Rectal smooth muscle tissue (tissue), 1 donor: ENCODE measurements around the gene TMEM108.

Source experiments
- H3K27ac ChIP-seq: one replicate; pipeline ENCODE4 v1.7.0; 2013; ENCODE audit warnings: low read depth, low read length, inconsistent platforms
- H3K27me3 ChIP-seq: one replicate; pipeline ENCODE4 v1.7.0; 2013; ENCODE audit warnings: low read length; ENCODE audit not compliant: control insufficient read depth, insufficient read depth
- H3K36me3 ChIP-seq: one replicate; pipeline ENCODE4 v1.7.0; 2013; ENCODE audit warnings: low read length; ENCODE audit not compliant: control insufficient read depth, insufficient read depth
- H3K4me1 ChIP-seq: one replicate; pipeline ENCODE4 v1.7.0; 2013; ENCODE audit warnings: low read length; ENCODE audit not compliant: control insufficient read depth, insufficient read depth
- H3K4me3 ChIP-seq: one replicate; pipeline ENCODE4 v1.7.0; 2013; ENCODE audit warnings: low read length
- H3K9ac ChIP-seq: one replicate; pipeline ENCODE4 v1.7.0; 2013; ENCODE audit warnings: low read length

Gene TMEM108

DNA sequence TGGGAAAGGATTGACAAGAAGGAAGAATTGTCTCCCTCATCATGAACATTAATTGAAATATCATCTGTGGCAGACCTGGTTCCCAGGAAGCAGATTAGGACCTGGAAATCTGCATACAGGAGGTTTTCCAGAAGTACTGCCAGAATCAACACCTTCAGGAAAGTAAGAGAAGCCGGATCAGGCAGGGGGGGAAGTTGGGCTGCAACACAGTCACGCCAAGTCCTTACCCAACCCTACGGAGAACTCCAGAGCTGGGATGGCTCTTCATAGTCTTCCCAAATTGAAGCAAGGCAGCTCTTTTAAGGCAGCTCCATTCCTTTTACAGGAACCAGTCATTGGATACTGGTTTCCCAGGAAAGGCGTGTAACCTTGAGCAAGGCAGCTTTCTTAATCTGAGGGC, 326.5 kb downstream of the TMEM108 start:
- Histone ChIP-seq H3K36me3 (no peaks in the 10 kb centered on the region), H3K4me3 (no peak overlapping the region), H3K27me3 (no peaks in the 10 kb centered on the region), H3K4me1 (no peaks in the 10 kb centered on the region), H3K27ac (no peak overlapping the region), H3K9ac (no peak overlapping the region)

DNA sequence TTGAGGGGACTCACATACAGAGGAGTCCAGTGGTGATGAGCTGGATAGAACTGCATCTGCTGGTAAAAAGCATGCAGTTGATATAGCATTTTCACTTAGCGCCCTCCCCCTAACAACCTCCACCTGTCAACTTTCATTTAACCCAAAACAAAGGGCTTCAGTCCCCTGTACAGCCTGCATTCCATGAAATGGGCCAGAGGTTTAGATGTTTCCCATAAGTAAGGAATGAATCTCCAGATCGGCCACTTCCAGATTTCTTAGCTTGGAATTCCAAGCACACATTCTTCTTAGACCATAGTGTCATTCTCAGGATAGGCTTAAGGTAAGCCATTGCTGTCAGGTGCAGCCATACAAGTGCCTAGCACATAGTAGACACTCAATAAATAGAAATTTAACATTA, 328.7 kb downstream of the TMEM108 start:
- H3K4me1 ChIP-seq = no peaks in the 10 kb centered on the region
- H3K4me3 ChIP-seq = no peak overlapping the region
- H3K36me3 ChIP-seq = no peaks in the 10 kb centered on the region
- H3K27ac ChIP-seq = no peak overlapping the region
- H3K27me3 ChIP-seq = no peaks in the 10 kb centered on the region
- H3K9ac ChIP-seq = no peak overlapping the region

DNA sequence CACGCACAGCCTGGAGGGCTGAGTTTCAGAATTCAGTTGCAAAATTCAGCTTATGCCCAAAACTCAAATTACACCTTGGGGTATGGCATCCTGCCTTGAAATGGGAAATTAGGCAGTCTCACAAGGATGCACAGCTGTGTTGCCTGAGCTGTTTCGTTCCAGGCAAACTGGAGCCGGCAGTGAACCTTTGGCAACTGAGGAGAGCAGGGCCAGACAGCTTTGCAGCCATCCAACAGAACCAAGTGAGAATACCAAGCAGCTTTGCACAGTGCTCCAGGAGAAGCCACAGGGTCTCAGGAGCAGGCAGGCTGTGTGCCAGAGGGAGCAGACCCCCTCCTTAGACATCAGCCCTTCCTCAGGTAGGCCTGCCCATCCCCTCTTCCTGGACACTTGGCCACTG, 329.2 kb downstream of the TMEM108 start:
- no peaks in the 10 kb centered on the region for H3K27me3 ChIP-seq
- H3K27ac ChIP-seq = no peak overlapping the region
- no peak overlapping the region for H3K9ac ChIP-seq
- no peak overlapping the region for H3K4me3 ChIP-seq
- H3K36me3 ChIP-seq = no peaks in the 10 kb centered on the region
- H3K4me1 ChIP-seq = no peaks in the 10 kb centered on the region

DNA sequence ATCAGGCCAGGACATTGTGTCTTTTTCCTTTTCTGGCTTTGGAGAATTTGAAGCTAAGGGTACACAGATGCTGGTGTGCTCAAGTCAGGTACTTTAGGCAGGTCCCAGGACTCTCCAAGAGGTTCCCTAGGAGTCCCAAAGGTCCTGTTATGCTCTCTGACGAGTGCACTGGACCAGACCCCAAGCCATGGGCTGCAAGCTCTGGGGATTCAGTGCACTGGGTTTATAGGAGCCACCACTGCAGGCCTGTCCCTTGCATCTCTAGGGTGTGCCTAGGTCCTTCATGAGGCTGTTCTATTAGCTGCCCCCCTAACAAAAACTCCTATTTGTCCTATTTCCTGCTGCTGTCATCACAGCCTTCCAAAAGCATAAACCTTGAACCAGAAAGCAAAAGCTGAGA, 329.8 kb downstream of the TMEM108 start:
- Histone ChIP-seq H3K4me1 (no peaks in the 10 kb centered on the region), H3K36me3 (no peaks in the 10 kb centered on the region), H3K27ac (no peak overlapping the region), H3K27me3 (no peaks in the 10 kb centered on the region), H3K9ac (no peak overlapping the region), H3K4me3 (no peak overlapping the region)

DNA sequence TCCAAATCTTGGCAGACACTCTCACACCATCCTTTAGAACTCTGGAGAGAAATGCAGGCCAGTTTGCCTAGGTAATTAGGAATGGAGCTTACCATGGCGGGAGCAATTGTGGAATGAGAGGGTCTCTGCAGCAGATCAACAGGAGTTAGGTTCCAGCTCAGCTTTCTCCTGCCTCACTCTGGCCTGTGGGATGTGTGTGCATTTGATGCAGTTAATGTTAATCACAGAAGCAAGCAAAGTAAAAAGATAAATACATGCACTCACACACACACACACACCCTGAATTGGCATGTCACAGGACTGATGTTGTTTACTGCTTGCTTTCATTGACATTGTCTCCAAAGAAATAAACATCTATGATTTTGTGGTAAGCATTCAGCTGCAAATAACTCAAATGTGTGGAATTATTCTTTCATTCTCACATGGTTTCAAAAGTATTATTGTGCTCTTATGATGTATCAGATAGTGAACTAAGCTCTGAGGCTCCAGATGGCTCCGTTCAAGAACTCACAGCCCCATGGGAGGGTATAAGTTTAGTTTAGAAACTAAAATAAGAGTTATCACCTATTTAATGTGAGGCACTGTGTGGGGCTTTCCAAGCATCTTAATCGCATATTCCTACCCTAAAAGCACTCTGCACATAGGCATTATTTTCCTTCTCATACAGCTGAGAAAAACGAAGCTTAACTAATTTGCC, 330.3 kb downstream of the TMEM108 start:
- Histone ChIP-seq H3K27me3 (no peaks in the 10 kb centered on the region), H3K27ac (no peak overlapping the region), H3K9ac (no peak overlapping the region), H3K36me3 (no peaks in the 10 kb centered on the region), H3K4me3 (no peak overlapping the region), H3K4me1 (no peaks in the 10 kb centered on the region)

DNA sequence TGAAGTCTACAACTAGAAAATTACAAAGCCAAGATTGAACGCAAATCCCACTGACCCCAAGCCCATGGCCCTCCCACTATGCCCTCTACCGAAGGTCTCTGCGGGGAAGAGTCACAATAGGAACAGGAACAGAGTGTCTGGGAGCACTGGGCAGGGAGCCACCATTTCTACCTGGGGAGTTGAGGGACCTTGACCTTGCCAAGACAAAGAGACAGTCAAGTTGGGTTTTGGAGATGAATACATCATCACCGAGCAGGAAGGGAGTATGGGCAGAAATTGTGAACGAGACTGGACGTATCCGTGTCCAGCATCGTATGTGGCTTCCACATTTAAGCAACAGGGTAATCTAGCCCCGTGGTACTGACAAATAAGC, 330.9 kb downstream of the TMEM108 start:
- H3K4me1 ChIP-seq = no peaks in the 10 kb centered on the region
- H3K4me3 ChIP-seq = no peak overlapping the region
- H3K9ac ChIP-seq = no peak overlapping the region
- no peaks in the 10 kb centered on the region for H3K27me3 ChIP-seq
- H3K27ac ChIP-seq = no peak overlapping the region
- no peaks in the 10 kb centered on the region for H3K36me3 ChIP-seq

DNA sequence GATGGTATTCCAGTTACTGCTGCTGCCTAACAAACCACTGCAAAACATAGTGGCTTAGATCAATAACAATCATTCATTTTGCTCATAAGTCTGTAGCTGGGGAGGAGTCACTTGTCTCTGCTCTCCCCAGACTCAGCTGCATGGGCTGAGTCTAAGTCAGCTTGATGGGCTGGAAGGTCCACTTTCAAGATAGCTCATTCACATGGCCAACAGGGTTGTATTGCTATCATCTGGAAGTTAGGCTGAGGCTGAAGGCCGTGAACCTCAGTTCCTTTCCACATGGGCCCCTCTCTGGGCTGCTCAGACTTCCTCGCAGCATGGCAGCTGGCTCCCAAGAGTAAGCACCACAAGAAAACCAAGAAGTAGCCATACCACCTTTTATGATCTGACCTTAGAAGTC, 333.0 kb downstream of the TMEM108 start:
- Histone ChIP-seq H3K36me3 (no peaks in the 10 kb centered on the region), H3K9ac (no peak overlapping the region), H3K4me1 (no peaks in the 10 kb centered on the region), H3K4me3 (no peak overlapping the region), H3K27ac (no peak overlapping the region), H3K27me3 (no peaks in the 10 kb centered on the region)

DNA sequence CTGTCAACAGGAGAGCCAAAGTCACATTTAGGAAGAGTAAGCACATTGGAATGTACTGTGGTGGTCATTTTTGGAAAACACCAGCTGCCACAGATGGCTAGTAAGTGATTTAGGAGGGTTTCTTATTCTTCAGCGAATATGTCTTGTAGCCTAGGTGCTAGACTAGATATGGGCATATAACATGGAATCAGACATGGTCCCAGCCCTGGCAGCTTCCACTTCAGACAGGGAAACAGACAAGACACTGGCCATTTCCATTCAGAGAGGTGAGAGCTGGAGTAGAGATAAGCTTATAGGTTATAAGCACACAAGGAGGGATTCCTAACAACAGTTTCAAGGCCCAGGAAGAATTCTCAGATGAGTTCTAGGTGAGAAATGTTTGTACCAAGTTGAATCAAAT, 333.5 kb downstream of the TMEM108 start:
- H3K27ac ChIP-seq = no peak overlapping the region
- H3K4me3 ChIP-seq = no peak overlapping the region
- H3K4me1 ChIP-seq = no peaks in the 10 kb centered on the region
- H3K36me3 ChIP-seq = no peaks in the 10 kb centered on the region
- no peaks in the 10 kb centered on the region for H3K27me3 ChIP-seq
- no peak overlapping the region for H3K9ac ChIP-seq

DNA sequence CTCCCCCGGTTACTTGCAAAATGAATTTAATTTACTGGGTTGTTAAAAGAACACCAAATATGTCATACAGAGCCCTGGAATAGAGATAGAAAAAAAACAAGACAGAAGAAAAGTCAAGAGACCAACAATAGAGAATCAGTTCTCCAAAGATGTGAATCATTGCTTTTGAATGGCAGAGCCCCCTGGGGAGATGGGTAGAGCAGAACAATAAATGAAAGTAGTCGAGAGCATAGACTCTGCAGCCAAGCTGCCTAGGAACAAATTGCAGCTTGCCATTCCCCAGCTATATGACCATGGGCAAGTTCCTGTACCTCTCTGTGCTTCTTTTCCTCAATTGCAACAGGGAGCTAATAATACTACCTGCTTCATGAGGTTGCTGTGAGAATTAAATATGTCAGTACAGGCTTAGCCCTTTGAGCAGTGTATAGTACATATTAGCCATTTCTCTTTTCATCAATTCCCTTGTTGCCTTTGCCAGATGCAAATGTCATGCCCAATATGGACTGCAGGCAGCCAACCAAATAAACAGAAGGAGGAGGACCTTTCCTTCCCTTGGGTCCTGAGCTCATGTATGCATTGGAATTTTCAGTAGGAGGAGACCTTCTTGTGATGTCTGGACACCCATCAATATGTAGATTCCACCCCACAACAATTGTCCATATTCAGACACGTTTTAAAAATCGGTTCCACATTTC, 336.7 kb downstream of the TMEM108 start:
- H3K4me1 ChIP-seq = no peaks in the 10 kb centered on the region

DNA sequence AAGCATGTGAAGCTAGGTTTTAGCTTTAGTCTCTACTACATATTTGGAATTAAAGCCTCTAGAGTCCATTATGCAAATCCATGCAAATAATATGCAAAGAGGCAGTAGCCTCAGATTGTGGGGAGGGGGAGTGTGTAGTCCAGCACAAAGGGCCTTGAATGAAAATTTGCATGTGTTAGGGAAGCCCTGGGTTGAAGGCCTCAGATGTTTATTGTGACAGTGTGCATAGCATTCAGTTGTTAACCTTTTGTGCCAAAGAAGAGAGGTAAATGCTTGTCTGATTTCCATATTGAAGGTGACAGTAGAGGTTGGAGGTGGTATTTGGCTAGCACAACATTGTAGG, 337.2 kb downstream of the TMEM108 start:
- H3K27me3 ChIP-seq = no peaks in the 10 kb centered on the region
- no peak overlapping the region for H3K9ac ChIP-seq
- no peaks in the 10 kb centered on the region for H3K4me1 ChIP-seq
- no peak overlapping the region for H3K27ac ChIP-seq
- H3K4me3 ChIP-seq = no peak overlapping the region
- H3K36me3 ChIP-seq = no peaks in the 10 kb centered on the region

More for the DNA sequence above, 336.7 kb downstream of the TMEM108 start:
- H3K27me3 ChIP-seq = no peaks in the 10 kb centered on the region
- no peak overlapping the region for H3K9ac ChIP-seq
- H3K27ac ChIP-seq = no peak overlapping the region
- H3K4me3 ChIP-seq = no peak overlapping the region
- H3K36me3 ChIP-seq = no peaks in the 10 kb centered on the region

DNA sequence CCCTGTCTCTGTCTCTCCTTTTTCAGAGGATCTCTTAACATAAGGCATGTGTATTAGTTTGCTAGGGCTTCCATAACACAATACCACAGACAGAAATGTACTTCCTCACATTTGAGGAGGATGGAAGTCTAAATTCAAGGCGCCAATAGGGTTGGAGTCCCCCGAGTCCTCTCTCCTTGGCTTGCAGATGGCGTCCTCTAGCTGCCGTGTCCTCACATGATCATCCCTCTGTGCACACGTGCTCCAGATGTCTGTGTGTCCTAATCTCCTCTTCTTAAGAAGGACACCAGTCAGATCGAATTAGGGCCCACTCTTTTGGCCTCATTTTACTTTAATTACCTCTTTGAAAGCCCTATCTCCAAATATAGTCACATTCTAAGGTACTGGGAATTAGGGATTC, 338.6 kb downstream of the TMEM108 start:
- H3K9ac ChIP-seq = no peak overlapping the region
- no peak overlapping the region for H3K4me3 ChIP-seq
- no peaks in the 10 kb centered on the region for H3K4me1 ChIP-seq
- H3K27me3 ChIP-seq = no peaks in the 10 kb centered on the region
- H3K36me3 ChIP-seq = no peaks in the 10 kb centered on the region
- no peak overlapping the region for H3K27ac ChIP-seq

DNA sequence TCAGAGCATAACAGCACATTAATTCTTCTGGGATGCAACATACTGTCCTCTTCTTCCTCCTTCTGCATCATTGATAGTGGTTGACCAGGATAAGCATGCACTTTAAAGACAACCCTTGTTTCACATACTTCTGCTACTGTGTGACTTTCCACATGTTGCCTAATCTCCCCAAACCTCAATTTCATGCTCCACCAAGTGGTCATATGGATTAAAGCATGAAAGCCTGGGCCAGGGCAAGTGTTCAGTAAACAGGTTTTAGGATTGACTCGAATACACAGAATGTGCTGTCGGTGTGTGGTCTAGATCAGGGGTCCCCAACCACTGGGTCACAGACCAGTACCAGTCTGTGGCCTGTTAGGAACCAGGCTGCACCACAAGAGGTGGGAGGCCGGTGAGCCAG, 339.2 kb downstream of the TMEM108 start:
- no peaks in the 10 kb centered on the region for H3K36me3 ChIP-seq
- no peak overlapping the region for H3K27ac ChIP-seq
- no peaks in the 10 kb centered on the region for H3K4me1 ChIP-seq
- H3K27me3 ChIP-seq = no peaks in the 10 kb centered on the region
- H3K4me3 ChIP-seq = no peak overlapping the region
- H3K9ac ChIP-seq = no peak overlapping the region

DNA sequence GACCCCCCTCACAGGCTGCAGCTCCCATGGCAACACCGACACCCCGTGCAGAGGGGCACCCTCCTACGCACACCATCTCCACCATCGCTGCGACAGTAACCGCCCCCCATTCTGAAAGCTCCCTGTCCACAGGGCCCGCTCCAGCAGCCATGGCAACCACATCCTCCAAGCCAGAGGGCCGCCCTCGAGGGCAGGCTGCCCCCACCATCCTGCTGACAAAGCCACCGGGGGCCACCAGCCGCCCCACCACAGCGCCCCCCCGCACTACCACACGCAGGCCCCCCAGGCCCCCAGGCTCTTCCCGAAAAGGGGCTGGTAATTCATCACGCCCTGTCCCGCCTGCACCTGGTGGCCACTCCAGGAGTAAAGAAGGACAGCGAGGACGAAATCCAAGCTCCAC, 341.7 kb downstream of the TMEM108 start:
- no peak overlapping the region for H3K27ac ChIP-seq
- H3K4me1 ChIP-seq = no peaks in the 10 kb centered on the region
- no peak overlapping the region for H3K9ac ChIP-seq
- no peaks in the 10 kb centered on the region for H3K36me3 ChIP-seq
- H3K4me3 ChIP-seq = no peak overlapping the region
- H3K27me3 ChIP-seq = no peaks in the 10 kb centered on the region
